ENCODE measurements around the gene AOC2. TPM values are rescaled to one million over a fixed set of nuclear protein-coding genes. Genes with fewer than 3 reads are reported as not detected.
"Not testable (repeated sequence)": the region's sequence is repeated elsewhere in the genome, so short reads cannot be mapped to it uniquely, and the experiment has no call there.

Gene AOC2
- polyA plus RNA-seq, 3 donors, result 0.09 to 1.6 TPM; not detected in 1

- Histone ChIP-seq H3K36me3 (replicated peaks in 1 of 2; ENCODE audit: control insufficient read depth in 1 of 2, insufficient read depth in 2 of 2, low read length in 2 of 2) (no peaks in the 10 kb centered on the region), H3K4me3 (replicated peaks in 1 of 3; ENCODE audit: low read depth in 2 of 3, low read length in 3 of 3) (no peak overlapping the region), H3K4me2 (replicated peaks; ENCODE audit: extremely low read depth, low read length, poor library complexity, severe bottlenecking) (no peak overlapping the region), H3K27ac (ENCODE audit: low read depth in 1 of 2, low read length in 2 of 2) (no peak overlapping the region), H3K4me1 (ENCODE audit: control insufficient read depth in 1 of 2, insufficient read depth in 2 of 2, low read length in 2 of 2) (peaks cover 20 to 25% of the 10 kb centered on the region in 2 donors), H3K9ac (ENCODE audit: insufficient read depth, low read length, poor library complexity, severe bottlenecking) (no peak overlapping the region), H3K79me2 (ENCODE audit: insufficient read depth, low read length) (no peaks in the 10 kb centered on the region), H3K9me3 (replicated peaks in 1 of 2; ENCODE audit: control insufficient read depth in 1 of 2, insufficient read depth in 1 of 2, low read length in 2 of 2) (no peaks in the 10 kb centered on the region), H4K20me1 (ENCODE audit: insufficient read depth, low read length) (no peaks in the 10 kb centered on the region), H3K27me3 (ENCODE audit: control insufficient read depth in 2 of 2, insufficient read depth in 2 of 2, low read length in 2 of 2) (no peaks in the 10 kb centered on the region), H2AFZ (ENCODE audit: insufficient read depth, low read depth, low read length, poor library complexity, severe bottlenecking) (no peak overlapping the region)
- DNase-seq, result no peak
- whole genome bisulfite sequencing (ENCODE audit: insufficient coverage), result 90% methylated on average over 5 of the region's 7 CpGs
- intact Hi-C loops (cut with micrococcal nuclease), result no loop called here
- Mint-ChIP-seq H3K27me3 (ENCODE audit: low read depth in 3 of 3) (peaks cover 0 to 4% (median 0%) of the 10 kb centered on the region in 3 donors), H3K36me3 (no peaks in the 10 kb centered on the region), H3K4me1 (peaks cover 31% of the 10 kb centered on the region), H3K4me3 (no peak overlapping the region), H3K9me3 (no peaks in the 10 kb centered on the region), H3K27ac (no peak overlapping the region)
- TF ChIP-seq CTCF (IDR thresholded peaks at IDR 0.05), result no peak
Measured at GRCh38 chr17:42898147-42898811, 53.9 kb downstream of the AOC2 start.

- H2AFZ ChIP-seq (ENCODE audit: insufficient read depth, low read depth, low read length, poor library complexity, severe bottlenecking); H3K27me3 Mint-ChIP-seq (ENCODE audit: low read depth in 3 of 3): not testable (repeated sequence)
Measured at GRCh38 chr17:42899981-42900380, 55.6 kb downstream of the AOC2 start.

More at GRCh38 chr17:42899981-42900380, 55.6 kb downstream of the AOC2 start:
- H3K9me3 Mint-ChIP-seq; H4K20me1 ChIP-seq (ENCODE audit: insufficient read depth, low read length); H3K36me3 Mint-ChIP-seq; H3K4me3 Mint-ChIP-seq; H3K79me2 ChIP-seq (ENCODE audit: insufficient read depth, low read length); H3K9ac ChIP-seq (ENCODE audit: insufficient read depth, low read length, poor library complexity, severe bottlenecking); H3K27ac Mint-ChIP-seq; H3K4me3 ChIP-seq (replicated peaks in 1 of 3; ENCODE audit: low read depth in 2 of 3, low read length in 3 of 3); H3K4me1 ChIP-seq (ENCODE audit: control insufficient read depth in 1 of 2, insufficient read depth in 2 of 2, low read length in 2 of 2); intact Hi-C loops (cut with micrococcal nuclease); H3K4me2 ChIP-seq (replicated peaks; ENCODE audit: extremely low read depth, low read length, poor library complexity, severe bottlenecking); H3K27me3 ChIP-seq (ENCODE audit: control insufficient read depth in 2 of 2, insufficient read depth in 2 of 2, low read length in 2 of 2); H3K36me3 ChIP-seq (replicated peaks in 1 of 2; ENCODE audit: control insufficient read depth in 1 of 2, insufficient read depth in 2 of 2, low read length in 2 of 2); H3K9me3 ChIP-seq (replicated peaks in 1 of 2; ENCODE audit: control insufficient read depth in 1 of 2, insufficient read depth in 1 of 2, low read length in 2 of 2); H3K27ac ChIP-seq (ENCODE audit: low read depth in 1 of 2, low read length in 2 of 2); DNase-seq: not testable (repeated sequence)
- H3K4me1 Mint-ChIP-seq, result peaks cover 14% of the 10 kb centered on the region
- WGBS (ENCODE audit: insufficient coverage), result 100% methylated on average over 1 of the region's 3 CpGs

Small RNA genes lying within 50 kb of the gene (small RNA-seq; reads per million reads assigned to genes)
- gene MIR6781 (ENCODE audit: insufficient read length, low read depth) (not detected), gene RNU6-287P (ENCODE audit: insufficient read length, low read depth) (not detected)

Other genes starting within 250 kb of the AOC2 start
- 10 to 100 TPM; 34.0 to 69.9 (median 69.9) TPM for gene RETREG3, start 235.2 kb upstream of the AOC2 start, polyA plus RNA-seq
- gene TUBG1, start 234.9 kb upstream of the AOC2 start, polyA plus RNA-seq, result 10 to 100 TPM in 2 of 3 donors, 1 to 10 TPM in 1; 7.5 to 17.4 (median 10.2) TPM
- 1 to 10 TPM in 1 of 3 donors, under 1 TPM in 2; 0.31 to 7.3 (median 0.47) TPM for gene TUBG2, start 185.3 kb upstream of the AOC2 start, polyA plus RNA-seq
- under 1 TPM; 0.38 to 0.43 (median 0.41) TPM for gene PLEKHH3, start 167.6 kb upstream of the AOC2 start, polyA plus RNA-seq
- under 1 TPM in 2 of 3 donors, not detected in 1; 0.13 to 0.37 TPM for gene CCR10, start 162.7 kb upstream of the AOC2 start, polyA plus RNA-seq
- under 1 TPM in 2 of 3 donors, not detected in 1; 0.23 to 0.24 TPM for gene CNTNAP1, start 162.0 kb upstream of the AOC2 start, polyA plus RNA-seq
- 100 to 1,000 TPM in 1 of 3 donors, 10 to 100 TPM in 2; 12.3 to 169 (median 17.8) TPM for gene EZH1, start 99.5 kb upstream of the AOC2 start, polyA plus RNA-seq
- not detected for gene RAMP2, start 83.4 kb upstream of the AOC2 start, polyA plus RNA-seq
- gene VPS25, start 71.1 kb upstream of the AOC2 start, polyA plus RNA-seq, result 100 to 1,000 TPM in 2 of 3 donors, 10 to 100 TPM in 1; 71.3 to 125 (median 104) TPM
- gene WNK4, start 64.0 kb upstream of the AOC2 start, polyA plus RNA-seq, result not detected
- gene COA3, start 45.9 kb upstream of the AOC2 start, polyA plus RNA-seq, result 100 to 1,000 TPM in 2 of 3 donors, 10 to 100 TPM in 1; 21.5 to 171 (median 156) TPM
- gene CNTD1, start 45.7 kb upstream of the AOC2 start, polyA plus RNA-seq, result not detected
- 100 to 1,000 TPM in 1 of 3 donors, 10 to 100 TPM in 2; 68.1 to 105 (median 91.8) TPM for gene BECN1, start 20.3 kb upstream of the AOC2 start, polyA plus RNA-seq
- gene PSME3, start 11.2 kb upstream of the AOC2 start, polyA plus RNA-seq, result 100 to 1,000 TPM in 2 of 3 donors, 10 to 100 TPM in 1; 61.9 to 137 (median 124) TPM
- gene AOC3, start 6.6 kb downstream of the AOC2 start, polyA plus RNA-seq, result under 1 TPM in 1 of 3 donors, not detected in 2; 0.85 TPM
- gene G6PC1, start 56.2 kb downstream of the AOC2 start, polyA plus RNA-seq, result not detected
- gene AARSD1, start 119.9 kb downstream of the AOC2 start, polyA plus RNA-seq, result 10 to 100 TPM; 14.4 to 31.8 (median 17.4) TPM
- gene PTGES3L, start 135.5 kb downstream of the AOC2 start, polyA plus RNA-seq, result under 1 TPM in 1 of 3 donors, not detected in 2; 0.32 TPM
- 10 to 100 TPM in 1 of 3 donors, 1 to 10 TPM in 2; 7.5 to 10.3 (median 9.9) TPM for gene RUNDC1, start 136.0 kb downstream of the AOC2 start, polyA plus RNA-seq
- gene RPL27, start 153.8 kb downstream of the AOC2 start, polyA plus RNA-seq, result 1,000 to 10,000 TPM; 1,073 to 2,156 (median 1,232) TPM
- gene IFI35, start 162.2 kb downstream of the AOC2 start, polyA plus RNA-seq, result 100 to 1,000 TPM in 2 of 3 donors, 10 to 100 TPM in 1; 76.9 to 152 (median 106) TPM
- gene VAT1, start 177.8 kb downstream of the AOC2 start, polyA plus RNA-seq, result 10 to 100 TPM; 12.7 to 39.5 (median 38.0) TPM
- gene RND2, start 180.7 kb downstream of the AOC2 start, polyA plus RNA-seq, result not detected